ENCODE results near the gene NT5C3A.
"Not testable (repeated sequence)": the region's sequence is repeated elsewhere in the genome, so short reads cannot be mapped to it uniquely, and the experiment has no call there.

Gene NT5C3A

GRCh38 chr7:33101906-33102305, 39.3 kb upstream of the NT5C3A start:
- Histone ChIP-seq H3K9me3 (ENCODE audit: insufficient read depth, low read length) (no peaks in the 10 kb centered on the region), H3K36me3 (ENCODE audit: insufficient read depth, insufficient read length, low read length) (peaks cover 78% of the 10 kb centered on the region), H3K4me1 (ENCODE audit: insufficient read depth, insufficient read length) (no peaks in the 10 kb centered on the region), H3K9ac (ENCODE audit: insufficient read length, low read depth) (no peak overlapping the region), H3K27me3 (ENCODE audit: insufficient read depth, insufficient read length) (no peaks in the 10 kb centered on the region), H3K4me3 (ENCODE audit: insufficient read length, low read depth) (no peak overlapping the region)
- TF ChIP-seq ZNF274 (IDR thresholded peaks at IDR 0.05; ENCODE audit: low read depth, low read length), result no peak
- no peak for TF ChIP-seq SUZ12 (IDR thresholded peaks at IDR 0.05; ENCODE audit: extremely low read depth, insufficient read depth, insufficient read length)
- no peak for TF ChIP-seq YY1 (IDR thresholded peaks at IDR 0.05; ENCODE audit: insufficient read depth, insufficient read length)
- DNase-seq (ENCODE audit: low read depth, low spot score), result no peak

DNA sequence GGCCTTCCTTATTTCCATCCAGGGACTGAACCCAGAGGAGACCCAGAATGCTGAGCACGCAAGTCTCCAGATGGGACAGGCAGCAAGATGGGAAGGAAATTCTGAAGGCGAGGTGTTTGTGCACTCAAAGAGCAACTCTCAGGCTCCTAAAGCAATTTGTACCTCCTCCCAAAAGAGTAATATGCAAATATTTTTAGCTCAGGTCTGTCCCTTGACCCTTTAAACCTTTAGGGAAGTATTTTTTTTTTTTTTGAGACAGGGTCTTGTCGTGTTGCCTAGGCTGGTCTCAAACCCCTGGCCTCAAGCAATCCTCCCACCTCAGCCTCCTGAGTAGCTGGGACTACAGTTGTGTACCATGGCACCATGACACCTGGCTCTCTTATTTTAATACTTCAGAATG, 38.2 kb upstream of the NT5C3A start:
- H3K9ac ChIP-seq (ENCODE audit: insufficient read length, low read depth), result no peak overlapping the region
- no peak overlapping the region for H3K4me3 ChIP-seq (ENCODE audit: insufficient read length, low read depth)
- H3K36me3 ChIP-seq (ENCODE audit: insufficient read depth, insufficient read length, low read length), result peaks cover 82% of the 10 kb centered on the region
- no peak for DNase-seq (ENCODE audit: low read depth, low spot score)
- H3K9me3 ChIP-seq (ENCODE audit: insufficient read depth, low read length), result no peaks in the 10 kb centered on the region
- H3K4me1 ChIP-seq (ENCODE audit: insufficient read depth, insufficient read length), result no peaks in the 10 kb centered on the region
- TF ChIP-seq SUZ12 (IDR thresholded peaks at IDR 0.05; ENCODE audit: extremely low read depth, insufficient read depth, insufficient read length), result no peak
- no peak for TF ChIP-seq ZNF274 (IDR thresholded peaks at IDR 0.05; ENCODE audit: low read depth, low read length)
- no peak for TF ChIP-seq YY1 (IDR thresholded peaks at IDR 0.05; ENCODE audit: insufficient read depth, insufficient read length)
- no peaks in the 10 kb centered on the region for H3K27me3 ChIP-seq (ENCODE audit: insufficient read depth, insufficient read length)

DNA sequence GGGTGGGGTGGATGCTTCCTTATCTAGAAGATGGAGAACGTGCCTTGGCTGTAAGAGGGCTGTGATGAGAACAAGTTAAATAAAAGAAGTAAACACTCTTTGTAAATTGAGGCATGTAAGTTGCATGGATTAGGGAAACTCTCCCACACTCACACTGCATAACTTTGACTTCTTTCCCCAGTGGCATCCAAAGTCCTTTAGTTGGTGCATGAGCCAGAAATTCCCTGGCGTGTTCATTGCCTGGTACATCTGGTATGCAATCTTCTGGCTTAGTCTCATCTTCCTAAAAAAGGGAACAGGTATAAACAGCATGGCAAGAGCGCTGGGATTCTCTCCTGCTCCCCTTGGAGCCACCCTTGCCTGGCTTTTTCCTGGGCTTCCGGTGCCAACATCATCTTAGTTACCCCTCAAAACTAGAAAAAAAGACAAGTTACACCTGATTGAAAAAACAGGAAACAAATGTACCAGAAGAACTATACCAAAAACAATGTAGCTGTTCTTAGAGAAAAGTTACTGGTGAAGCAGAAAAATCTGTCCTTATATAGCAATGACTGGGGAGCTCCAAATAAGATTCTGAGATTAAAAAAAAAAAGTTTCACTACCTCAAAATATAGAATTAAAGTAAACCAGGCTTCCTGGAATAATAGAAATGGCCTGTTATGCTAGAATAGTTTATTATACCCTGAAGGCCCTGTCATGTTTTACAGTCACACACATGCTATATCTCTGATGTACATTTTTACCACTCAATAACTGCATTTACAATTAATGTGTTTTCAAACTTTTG, 36.8 kb upstream of the NT5C3A start:
- TF ChIP-seq ZNF274 (IDR thresholded peaks at IDR 0.05; ENCODE audit: low read depth, low read length) (no peak), YY1 (IDR thresholded peaks at IDR 0.05; ENCODE audit: insufficient read depth, insufficient read length) (no peak), SUZ12 (IDR thresholded peaks at IDR 0.05; ENCODE audit: extremely low read depth, insufficient read depth, insufficient read length) (no peak)

DNA sequence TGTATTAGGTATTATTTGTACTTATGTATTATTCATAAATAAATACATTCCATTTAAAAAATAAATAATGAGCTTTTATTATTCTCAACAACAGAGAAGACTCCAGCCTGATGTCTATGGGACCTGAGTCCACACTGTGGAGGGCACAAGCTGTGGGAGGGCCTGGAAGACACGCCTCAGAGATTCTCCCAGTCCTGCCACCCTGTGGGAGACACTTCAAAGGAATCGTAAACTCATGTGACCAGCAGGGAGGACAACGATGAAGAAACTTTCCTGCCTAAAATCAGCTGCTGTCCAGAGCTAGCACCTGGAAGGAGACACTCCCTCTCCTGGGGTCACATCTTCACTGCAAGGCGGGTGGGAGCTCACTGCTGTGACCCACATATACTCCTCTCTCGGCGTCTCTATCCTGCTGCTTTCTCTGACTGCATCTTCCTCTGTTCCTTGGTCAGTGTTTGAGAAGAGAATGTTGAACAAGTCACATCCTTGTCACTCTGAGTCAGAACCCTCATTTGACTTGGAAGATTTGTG, 32.2 kb upstream of the NT5C3A start:
- H3K9me3 ChIP-seq (ENCODE audit: insufficient read depth, low read length); H3K4me1 ChIP-seq (ENCODE audit: insufficient read depth, insufficient read length); H3K9ac ChIP-seq (ENCODE audit: insufficient read length, low read depth); H3K4me3 ChIP-seq (ENCODE audit: insufficient read length, low read depth); DNase-seq (ENCODE audit: low read depth, low spot score); H3K27me3 ChIP-seq (ENCODE audit: insufficient read depth, insufficient read length): not testable (repeated sequence)
- H3K36me3 ChIP-seq (ENCODE audit: insufficient read depth, insufficient read length, low read length), result peaks cover 62% of the 10 kb centered on the region

More for the DNA sequence above, 36.8 kb upstream of the NT5C3A start:
- Histone ChIP-seq H3K4me3 (ENCODE audit: insufficient read length, low read depth) (no peak overlapping the region), H3K9ac (ENCODE audit: insufficient read length, low read depth) (no peak overlapping the region), H3K27me3 (ENCODE audit: insufficient read depth, insufficient read length) (no peaks in the 10 kb centered on the region), H3K9me3 (ENCODE audit: insufficient read depth, low read length) (no peaks in the 10 kb centered on the region), H3K4me1 (ENCODE audit: insufficient read depth, insufficient read length) (no peaks in the 10 kb centered on the region), H3K36me3 (ENCODE audit: insufficient read depth, insufficient read length, low read length) (peaks cover 79% of the 10 kb centered on the region)
- DNase-seq (ENCODE audit: low read depth, low spot score), result no peak

- H3K36me3 ChIP-seq (ENCODE audit: insufficient read depth, insufficient read length, low read length), result peaks cover 48% of the 10 kb centered on the region
- no peaks in the 10 kb centered on the region for H3K9me3 ChIP-seq (ENCODE audit: insufficient read depth, low read length)
- H3K9ac ChIP-seq (ENCODE audit: insufficient read length, low read depth), result no peak overlapping the region
- TF ChIP-seq ZNF274 (IDR thresholded peaks at IDR 0.05; ENCODE audit: low read depth, low read length), result no peak
- no peak for TF ChIP-seq SUZ12 (IDR thresholded peaks at IDR 0.05; ENCODE audit: extremely low read depth, insufficient read depth, insufficient read length)
- no peak for TF ChIP-seq YY1 (IDR thresholded peaks at IDR 0.05; ENCODE audit: insufficient read depth, insufficient read length)
- no peak for DNase-seq (ENCODE audit: low read depth, low spot score)
- no peaks in the 10 kb centered on the region for H3K27me3 ChIP-seq (ENCODE audit: insufficient read depth, insufficient read length)
- no peaks in the 10 kb centered on the region for H3K4me1 ChIP-seq (ENCODE audit: insufficient read depth, insufficient read length)
- no peak overlapping the region for H3K4me3 ChIP-seq (ENCODE audit: insufficient read length, low read depth)
Measured at GRCh38 chr7:33093266-33093665, 30.7 kb upstream of the NT5C3A start.

GRCh38 chr7:33091641-33092191, 29.1 kb upstream of the NT5C3A start:
- H3K4me3 ChIP-seq (ENCODE audit: insufficient read length, low read depth), result no peak overlapping the region
- DNase-seq (ENCODE audit: low read depth, low spot score), result no peak
- TF ChIP-seq SUZ12 (IDR thresholded peaks at IDR 0.05; ENCODE audit: extremely low read depth, insufficient read depth, insufficient read length) (no peak), YY1 (IDR thresholded peaks at IDR 0.05; ENCODE audit: insufficient read depth, insufficient read length) (no peak), ZNF274 (IDR thresholded peaks at IDR 0.05; ENCODE audit: low read depth, low read length) (no peak)
- H3K4me1 ChIP-seq (ENCODE audit: insufficient read depth, insufficient read length), result no peaks in the 10 kb centered on the region
- no peak overlapping the region for H3K9ac ChIP-seq (ENCODE audit: insufficient read length, low read depth)
- H3K27me3 ChIP-seq (ENCODE audit: insufficient read depth, insufficient read length), result no peaks in the 10 kb centered on the region
- H3K9me3 ChIP-seq (ENCODE audit: insufficient read depth, low read length), result no peaks in the 10 kb centered on the region
- H3K36me3 ChIP-seq (ENCODE audit: insufficient read depth, insufficient read length, low read length), result peaks cover 34% of the 10 kb centered on the region

DNA sequence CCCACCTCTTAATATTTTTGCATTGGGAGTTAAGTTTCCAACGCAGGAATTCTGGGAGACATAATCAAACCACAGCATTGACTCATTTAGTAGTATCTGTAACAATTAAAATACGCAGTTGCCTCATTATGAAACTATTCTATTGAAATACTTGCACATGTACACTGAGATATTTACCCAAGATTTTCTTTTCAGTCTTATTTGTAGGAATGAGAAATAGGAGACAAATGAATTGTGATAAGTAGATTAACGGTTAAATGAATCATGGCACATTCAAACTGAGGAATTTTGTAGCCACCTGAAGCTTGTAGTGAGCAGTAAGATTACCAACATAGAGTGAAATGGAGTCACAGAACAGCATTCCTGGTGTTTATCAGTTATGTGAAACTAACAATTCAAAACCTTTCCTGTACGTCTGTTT, 28.5 kb upstream of the NT5C3A start:
- Histone ChIP-seq H3K27me3 (ENCODE audit: insufficient read depth, insufficient read length) (no peaks in the 10 kb centered on the region), H3K36me3 (ENCODE audit: insufficient read depth, insufficient read length, low read length) (peaks cover 28% of the 10 kb centered on the region), H3K4me3 (ENCODE audit: insufficient read length, low read depth) (no peak overlapping the region), H3K4me1 (ENCODE audit: insufficient read depth, insufficient read length) (no peaks in the 10 kb centered on the region), H3K9me3 (ENCODE audit: insufficient read depth, low read length) (no peaks in the 10 kb centered on the region; the same call in 1 of the 2 replicates), H3K9ac (ENCODE audit: insufficient read length, low read depth) (no peak overlapping the region)
- TF ChIP-seq YY1 (IDR thresholded peaks at IDR 0.05; ENCODE audit: insufficient read depth, insufficient read length) (no peak), SUZ12 (IDR thresholded peaks at IDR 0.05; ENCODE audit: extremely low read depth, insufficient read depth, insufficient read length) (no peak), ZNF274 (IDR thresholded peaks at IDR 0.05; ENCODE audit: low read depth, low read length) (no peak)
- no peak for DNase-seq (ENCODE audit: low read depth, low spot score)

All from NT2/D1 (cell line).